Measurements from ENCODE around the gene BCAR1.

The BCAR1 gene

DNA sequence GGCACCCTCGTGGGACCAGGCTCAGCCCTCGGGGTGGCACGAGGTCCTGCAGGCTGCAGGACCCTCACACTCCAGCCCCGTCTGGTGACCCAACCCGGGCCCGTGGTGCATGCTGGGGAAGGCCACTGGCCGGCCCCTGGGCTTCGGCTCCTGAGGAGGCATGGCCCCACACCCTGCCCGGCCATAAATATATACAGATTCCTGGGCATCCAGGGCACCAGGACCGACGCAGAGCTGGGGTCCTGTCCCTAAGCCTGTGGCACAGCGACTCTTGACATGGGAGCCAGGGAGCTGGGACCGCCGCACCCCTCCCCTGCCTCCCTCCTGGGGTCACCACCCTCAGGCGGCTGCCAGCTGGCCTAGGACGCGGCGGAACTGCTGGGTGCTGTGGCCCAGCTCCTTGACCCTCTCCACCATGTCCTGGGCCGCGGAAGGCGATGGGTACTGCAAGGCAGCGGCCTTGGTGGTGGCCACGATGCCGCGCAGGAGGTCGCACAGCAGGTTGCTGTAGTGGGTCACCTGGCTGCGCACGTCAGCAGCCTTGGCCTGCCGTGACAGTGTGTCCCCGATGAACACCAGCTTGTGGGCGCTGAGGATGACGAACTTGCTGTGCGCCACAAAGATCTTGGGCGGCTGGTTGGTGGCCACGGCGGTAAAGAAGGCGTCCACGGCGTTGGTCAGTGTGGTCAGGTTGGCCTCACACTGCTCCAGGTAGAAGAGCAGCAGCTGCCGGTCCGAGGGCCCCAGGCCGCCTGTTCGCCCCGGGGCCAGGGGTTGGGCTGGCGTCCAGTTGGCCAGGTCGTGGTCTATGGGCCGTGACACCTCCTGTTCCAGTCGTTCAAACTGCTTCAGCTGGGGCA, 22.0 kb downstream of the BCAR1 start:
- DNase-seq (ENCODE audit: low read depth), result no peak
- in situ Hi-C loops (cut with HindIII; ENCODE audit: low sequenced_read_pairs), result loop anchor here (25.0 kb wide), 1 partner anchor 158 kb away; no protein-coding TSS in a partner anchor
- TF ChIP-seq CTCF (IDR thresholded peaks at IDR 0.05; ENCODE audit: low read depth, low read length, missing control alignments), result no peak
- H3K4me3 ChIP-seq (ENCODE audit: low read depth, low read length), result no peak overlapping the region

DNA sequence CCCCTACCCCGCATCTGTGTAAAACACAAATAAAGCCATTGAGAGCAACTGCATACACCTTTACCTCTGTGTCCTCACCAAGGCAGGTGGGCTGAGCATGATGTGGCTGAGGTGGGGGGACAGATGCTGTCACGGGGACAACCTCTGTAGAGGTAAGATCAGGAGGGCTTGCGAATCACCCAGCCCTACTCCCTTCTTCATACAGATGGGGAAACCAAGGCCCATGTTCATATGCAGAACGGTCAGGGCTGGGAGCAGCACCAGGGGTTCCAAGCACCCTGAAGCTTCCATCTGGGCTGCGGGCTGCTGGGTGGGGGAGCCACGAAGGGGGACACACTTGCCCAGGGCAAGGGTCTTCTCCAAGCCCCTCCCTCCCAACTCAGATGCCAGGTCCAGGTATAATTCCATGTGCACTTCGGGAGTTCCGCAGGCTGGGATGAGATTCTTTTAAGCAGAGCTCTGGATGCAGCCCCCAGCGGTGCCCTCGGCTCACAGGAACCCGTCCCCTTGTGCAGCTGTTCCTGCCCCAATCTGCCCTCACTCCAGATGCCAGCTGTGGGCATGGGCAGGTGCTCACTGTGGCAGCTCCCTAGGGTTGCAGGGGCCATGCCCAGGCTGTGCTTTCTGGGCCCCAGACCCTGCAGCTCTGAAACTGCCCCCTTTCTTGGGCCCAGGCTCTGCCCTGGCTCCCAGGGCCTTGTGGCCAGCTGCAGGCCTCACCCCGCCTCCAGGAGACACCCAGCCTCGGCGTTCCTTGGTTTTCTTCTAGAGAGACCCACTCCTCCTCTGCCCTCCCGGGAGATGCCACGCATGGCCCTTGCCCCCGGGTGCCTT, 23.1 kb downstream of the BCAR1 start:
- no peak for DNase-seq (ENCODE audit: low read depth)
- in situ Hi-C loops (cut with HindIII; ENCODE audit: low sequenced_read_pairs), result loop anchor here (25.0 kb wide), 1 partner anchor 159 kb away; no protein-coding TSS in a partner anchor
- TF ChIP-seq CTCF (IDR thresholded peaks at IDR 0.05; ENCODE audit: low read depth, low read length, missing control alignments), result no peak
- H3K4me3 ChIP-seq (ENCODE audit: low read depth, low read length), result no peak overlapping the region

DNA sequence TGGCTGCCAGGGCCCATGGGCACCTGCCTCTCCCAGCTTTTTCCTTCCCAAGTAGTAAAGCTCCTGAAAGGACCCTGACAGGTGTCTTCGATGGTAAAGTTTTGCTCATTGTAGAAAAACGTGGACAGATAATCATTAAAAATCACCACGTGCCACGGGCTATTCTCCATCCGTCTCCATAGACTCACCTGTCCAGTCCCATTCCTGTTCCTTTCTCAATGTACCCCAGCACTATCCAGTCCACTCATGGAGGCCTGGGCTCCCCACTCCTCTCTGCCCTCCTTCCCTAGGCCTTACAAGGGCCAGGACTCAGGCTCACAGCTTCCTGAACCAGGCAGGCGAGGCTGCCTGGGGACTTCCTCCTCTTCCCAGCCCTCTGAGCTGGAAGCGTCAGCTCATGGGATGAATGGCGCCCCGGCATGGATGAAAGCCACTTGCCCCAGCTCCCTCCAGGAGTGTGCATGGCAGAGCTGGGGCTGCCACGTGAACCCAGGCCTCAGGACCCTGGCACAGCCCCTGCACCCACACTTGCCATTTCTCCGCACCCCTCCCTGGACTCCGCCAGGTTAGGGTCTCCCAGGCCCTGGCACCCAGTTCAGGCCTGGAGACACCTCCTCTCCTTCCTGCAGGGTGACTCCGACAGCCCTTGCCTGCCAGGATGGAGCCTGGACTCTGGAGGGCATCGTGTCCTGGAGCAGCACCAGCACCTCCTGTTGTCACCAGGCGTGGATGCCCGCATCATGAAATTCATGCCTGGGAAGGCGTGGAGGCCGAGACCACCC, 23.9 kb downstream of the BCAR1 start:
- H3K4me3 ChIP-seq (ENCODE audit: low read depth, low read length), result no peak overlapping the region
- no peak for TF ChIP-seq CTCF (IDR thresholded peaks at IDR 0.05; ENCODE audit: low read depth, low read length, missing control alignments)
- in situ Hi-C loops (cut with HindIII; ENCODE audit: low sequenced_read_pairs), result loop anchor here (25.0 kb wide), 1 partner anchor 160 kb away; no protein-coding TSS in a partner anchor

DNA sequence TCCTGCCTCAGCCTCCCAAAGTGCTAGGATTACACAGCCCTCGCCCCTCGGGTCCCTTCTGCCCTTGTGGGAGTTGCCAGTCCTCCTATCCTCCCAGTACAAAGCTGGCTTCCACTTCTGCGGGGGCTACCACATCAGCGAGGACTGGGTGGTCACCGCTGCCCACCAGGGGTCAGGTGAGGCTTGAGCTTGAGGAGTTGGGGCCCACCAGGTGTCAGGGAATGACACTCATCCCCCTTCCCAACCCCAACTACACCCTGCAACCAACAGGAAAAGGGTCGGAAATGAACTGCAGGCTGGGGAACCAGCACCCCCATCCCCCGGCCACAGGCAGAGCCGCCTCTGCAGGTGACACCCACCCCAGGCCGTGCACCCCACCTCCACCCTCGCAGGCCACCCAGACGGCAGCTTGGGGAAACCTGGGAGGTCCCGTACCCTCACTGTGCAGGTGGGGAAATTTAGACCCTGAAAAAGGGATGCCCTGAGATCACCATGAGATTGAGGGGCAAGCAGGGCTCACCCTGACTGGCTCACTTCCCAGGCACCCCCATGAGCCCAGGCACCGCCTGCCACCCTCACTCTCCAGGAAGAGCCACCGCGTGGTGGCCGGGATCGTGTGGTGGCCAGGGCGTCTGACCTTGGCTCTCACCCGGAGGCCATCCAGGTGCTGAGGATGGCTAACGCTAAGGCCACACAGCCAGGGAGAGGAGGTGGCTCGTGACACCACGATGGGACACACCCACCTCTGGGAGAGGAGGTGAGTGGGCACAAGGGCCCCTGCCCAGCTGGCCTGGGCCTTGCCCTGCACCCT, 24.7 kb downstream of the BCAR1 start:
- no peak for TF ChIP-seq CTCF (IDR thresholded peaks at IDR 0.05; ENCODE audit: low read depth, low read length, missing control alignments)
- H3K4me3 ChIP-seq (ENCODE audit: low read depth, low read length), result no peak overlapping the region
- no peak for DNase-seq (ENCODE audit: low read depth)
- in situ Hi-C loops (cut with HindIII; ENCODE audit: low sequenced_read_pairs), result loop anchor here (25.0 kb wide), 1 partner anchor 161 kb away; no protein-coding TSS in a partner anchor

More for the DNA sequence above, 23.9 kb downstream of the BCAR1 start:
- DNase-seq (ENCODE audit: low read depth), result no peak

- no peak for DNase-seq (ENCODE audit: low read depth)
- TF ChIP-seq CTCF (IDR thresholded peaks at IDR 0.05; ENCODE audit: low read depth, low read length, missing control alignments), result no peak
- H3K4me3 ChIP-seq (ENCODE audit: low read depth, low read length), result no peak overlapping the region
- in situ Hi-C loops (cut with HindIII; ENCODE audit: low sequenced_read_pairs), result loop anchor here (25.0 kb wide), 1 partner anchor 161 kb away; no protein-coding TSS in a partner anchor
Measured at GRCh38 chr16:75225678-75226515, 25.5 kb downstream of the BCAR1 start.
